NAMALWA (cell line): Measurements from ENCODE around the gene TEX44.

Source experiments
- DNase-seq: peaks from one replicate; pipeline ENCODE4 v3.0.0-alpha.2; 2015; ENCODE audit warnings: low spot score

TEX44 gene

GRCh38 chr2:231605607-231606091, 13.0 kb downstream of the TEX44 start:
- peak; percentile 70 for DNase-seq

- DNase-seq = no peak
Observed at GRCh38 chr2:231606941-231607340, 14.3 kb downstream of the TEX44 start.

GRCh38 chr2:231611273-231612108, 18.8 kb downstream of the TEX44 start:
- peak; percentile 50 for DNase-seq

GRCh38 chr2:231612109-231612455, 19.4 kb downstream of the TEX44 start:
- DNase-seq = no peak

- DNase-seq = peak; percentile 92
Observed at GRCh38 chr2:231612456-231613330, 20.0 kb downstream of the TEX44 start.

GRCh38 chr2:231613331-231613662, 20.6 kb downstream of the TEX44 start:
- no peak for DNase-seq

- peak; percentile 98 for DNase-seq
Observed at GRCh38 chr2:231613663-231614558, 21.2 kb downstream of the TEX44 start.

GRCh38 chr2:231614559-231615057, 21.9 kb downstream of the TEX44 start:
- DNase-seq = peak; percentile 53

- peak; percentile 34 for DNase-seq
Observed at GRCh38 chr2:231615058-231615671, 22.5 kb downstream of the TEX44 start.

GRCh38 chr2:231616296-231616695, 23.6 kb downstream of the TEX44 start:
- DNase-seq = no peak

- DNase-seq = no peak
Observed at GRCh38 chr2:231617059-231617926, 24.6 kb downstream of the TEX44 start.

- DNase-seq = no peak
Observed at GRCh38 chr2:231621051-231621879, 28.6 kb downstream of the TEX44 start.

GRCh38 chr2:231622963-231623362, 30.3 kb downstream of the TEX44 start:
- DNase-seq = no peak

- DNase-seq = no peak
Observed at GRCh38 chr2:231626449-231626848, 33.8 kb downstream of the TEX44 start.

GRCh38 chr2:231627384-231628120, 34.9 kb downstream of the TEX44 start:
- DNase-seq = no peak

GRCh38 chr2:231632559-231633142, 40.0 kb downstream of the TEX44 start:
- no peak for DNase-seq

- DNase-seq = no peak
Observed at GRCh38 chr2:231633241-231633976, 40.7 kb downstream of the TEX44 start.

- DNase-seq = no peak
Observed at GRCh38 chr2:231634412-231634811, 41.7 kb downstream of the TEX44 start.
